Panc1 (cell line): ENCODE measurements around the gene CYTH3. TPM values are rescaled to one million over a fixed set of nuclear protein-coding genes. Genes with fewer than 3 reads are reported as not detected.

Experiments
- ATAC-seq: fragments of 200-7000 bp; cut with Tn5 transposase; 2 replicates; pipeline ENCODE4 v1.9.1; 2020; ENCODE audit warnings: mild to moderate bottlenecking, moderate library complexity
- BruUV-seq: library from RNA; stranded (reverse); fragments of 400-500 nt; replicated peaks from 2 replicates; lab custom pipeline; 2021; lab: Mats Ljungman, UMichigan
- CTCF ChIA-PET: fragments of 300-600 bp; sonication (Branson Sonifier 250); formaldehyde crosslinking; loops from one replicate; lab custom pipeline; 2022; ENCODE audit warnings: antibody characterized with exemption; lab: Charles Lee
- POLR2A ChIA-PET: fragments of 300-600 bp; sonication (Branson Sonifier 250); formaldehyde crosslinking; loops from one replicate; lab custom pipeline; 2022; ENCODE audit warnings: antibody characterized with exemption; lab: Charles Lee
- DNase-seq: peaks from one replicate; pipeline ENCODE4 v3.0.0-alpha.2; 2010; ENCODE audit warnings: low read depth, low spot score
- H3K27ac ChIP-seq: 2 replicates; pipeline ENCODE4 v1.5.1; 2011; ENCODE audit warnings: mild to moderate bottlenecking, low read length, inconsistent platforms
- H3K27me3 ChIP-seq: fragments of 200-500 bp; sonication (Bioruptor generic); 2 replicates; pipeline ENCODE4 v1.6.0; 2014; ENCODE audit warnings: low read length, inconsistent platforms; ENCODE audit not compliant: control insufficient read depth, insufficient read depth
- H3K36me3 ChIP-seq: fragments of 200-500 bp; sonication (Bioruptor generic); 2 replicates; pipeline ENCODE4 v1.5.1; 2014; ENCODE audit warnings: inconsistent platforms, mild to moderate bottlenecking, low read length, moderate library complexity; ENCODE audit not compliant: control insufficient read depth, insufficient read depth
- H3K4me1 ChIP-seq: 2 replicates; pipeline ENCODE4 v1.5.1; 2011; ENCODE audit warnings: inconsistent platforms, mild to moderate bottlenecking, low read length, moderate library complexity; ENCODE audit not compliant: control insufficient read depth, insufficient read depth
- H3K4me3 ChIP-seq, 2 experiments: 2 replicates each; pipeline ENCODE4 v1.5.1; 2011 to 2012; ENCODE audit warnings: low read depth in 2 of 2, low read length in 2 of 2, mild to moderate bottlenecking in 2 of 2, inconsistent platforms in 1 of 2, moderate library complexity in 1 of 2
- H3K9me3 ChIP-seq: fragments of 200-500 bp; sonication (Bioruptor generic); 2 replicates; pipeline ENCODE4 v1.5.1; 2014; ENCODE audit warnings: low read depth, mild to moderate bottlenecking, inconsistent platforms, low read length, moderate library complexity; ENCODE audit not compliant: control insufficient read depth, insufficient read depth
- CTCF ChIP-seq: fragments of 450-650 bp; IDR thresholded peaks from 2 replicates; pipeline ENCODE4 v1.5.1; 2017; ENCODE audit warnings: mild to moderate bottlenecking
- POLR2AphosphoS5 ChIP-seq: IDR thresholded peaks from 2 replicates; pipeline ENCODE4 v1.6.1; 2012; ENCODE audit warnings: mild to moderate bottlenecking, low read depth, low read length, moderate library complexity
- SIN3A ChIP-seq: IDR thresholded peaks from 2 replicates; pipeline ENCODE4 v1.6.1; 2012; ENCODE audit warnings: low read depth, mild to moderate bottlenecking, low read length, moderate library complexity, borderline replicate concordance; ENCODE audit not compliant: insufficient read depth
- TCF7L2 ChIP-seq: IDR thresholded peaks from 2 replicates; pipeline ENCODE4 v1.6.1; 2011; ENCODE audit warnings: mild to moderate bottlenecking, low read depth, low read length, inconsistent platforms
- in situ Hi-C: cut with HindIII; loops from 2 replicates; pipeline ENCODE4 v1.10.0; 2016; ENCODE audit warnings: low sequenced_read_pairs, low pct_unique_long_range_greater_than_20kb
- intact Hi-C: fragments of 100-400 bp; cut with micrococcal nuclease; formaldehyde crosslinking; loops from one replicate; pipeline ENCODE4 v1.10.0; 2022; ENCODE audit not compliant: unreplicated experiment
- total RNA-seq: library from RNA; stranded (reverse); gene quantifications from one replicate; pipeline ENCODE4 v1.2.1, GENCODE V29; 2021; ENCODE audit not compliant: unreplicated experiment
- TF ChIP-seq, protein P1 (sequence below), 2 experiments: IDR thresholded peaks; 2 replicates each; pipeline ENCODE4 v1.6.1; 2011 to 2012; ENCODE audit warnings: low read depth in 2 of 2, control low read depth in 1 of 2, low read length in 1 of 2, mild to moderate bottlenecking in 1 of 2, moderate library complexity in 1 of 2; ENCODE audit not compliant: insufficient read depth in 1 of 2

The CYTH3 gene
- total RNA-seq, 1 experiment from 2014 or later, result 35.5 TPM

DNA sequence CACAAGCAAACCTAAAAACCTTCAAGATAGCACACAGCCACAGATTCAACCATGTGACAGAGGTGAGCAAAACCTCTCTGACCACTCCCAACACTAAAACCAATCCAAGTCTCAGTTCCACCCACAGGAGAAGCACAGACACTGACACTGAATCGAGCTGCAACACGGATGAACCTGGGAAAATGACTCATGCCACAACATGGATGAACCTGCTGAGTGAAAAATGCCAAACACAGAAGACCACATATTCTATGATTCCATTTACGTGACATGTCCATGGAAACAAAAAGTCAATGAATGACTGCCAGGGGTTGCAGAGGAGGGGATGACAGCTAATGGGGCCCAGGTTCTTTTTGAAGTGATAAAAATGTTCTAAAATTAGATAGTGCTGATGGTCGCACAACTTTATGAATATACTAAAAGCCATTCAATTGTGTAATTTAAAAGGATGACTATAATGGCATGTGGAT is 22.0 kb downstream of the CYTH3 start:
- no peak overlapping the region for H3K27ac ChIP-seq
- ATAC-seq, result no peak
- intact Hi-C loops (no loop called here), in situ Hi-C loops (no loop called here)
- no peaks in the 10 kb centered on the region for H3K27me3 ChIP-seq
- peaks cover 16% of the 10 kb centered on the region for H3K4me1 ChIP-seq
- POLR2A ChIA-PET, result no interaction called here
- no peak for DNase-seq
- H3K4me3 ChIP-seq, result no peak overlapping the region
- H3K36me3 ChIP-seq, result no peaks in the 10 kb centered on the region
- CTCF ChIA-PET, result no interaction called here
- H3K9me3 ChIP-seq, result no peaks in the 10 kb centered on the region
- BruUV-seq, result no TSS peak
- no peak for TF ChIP-seq POLR2AphosphoS5
- TF ChIP-seq, protein P1, sequence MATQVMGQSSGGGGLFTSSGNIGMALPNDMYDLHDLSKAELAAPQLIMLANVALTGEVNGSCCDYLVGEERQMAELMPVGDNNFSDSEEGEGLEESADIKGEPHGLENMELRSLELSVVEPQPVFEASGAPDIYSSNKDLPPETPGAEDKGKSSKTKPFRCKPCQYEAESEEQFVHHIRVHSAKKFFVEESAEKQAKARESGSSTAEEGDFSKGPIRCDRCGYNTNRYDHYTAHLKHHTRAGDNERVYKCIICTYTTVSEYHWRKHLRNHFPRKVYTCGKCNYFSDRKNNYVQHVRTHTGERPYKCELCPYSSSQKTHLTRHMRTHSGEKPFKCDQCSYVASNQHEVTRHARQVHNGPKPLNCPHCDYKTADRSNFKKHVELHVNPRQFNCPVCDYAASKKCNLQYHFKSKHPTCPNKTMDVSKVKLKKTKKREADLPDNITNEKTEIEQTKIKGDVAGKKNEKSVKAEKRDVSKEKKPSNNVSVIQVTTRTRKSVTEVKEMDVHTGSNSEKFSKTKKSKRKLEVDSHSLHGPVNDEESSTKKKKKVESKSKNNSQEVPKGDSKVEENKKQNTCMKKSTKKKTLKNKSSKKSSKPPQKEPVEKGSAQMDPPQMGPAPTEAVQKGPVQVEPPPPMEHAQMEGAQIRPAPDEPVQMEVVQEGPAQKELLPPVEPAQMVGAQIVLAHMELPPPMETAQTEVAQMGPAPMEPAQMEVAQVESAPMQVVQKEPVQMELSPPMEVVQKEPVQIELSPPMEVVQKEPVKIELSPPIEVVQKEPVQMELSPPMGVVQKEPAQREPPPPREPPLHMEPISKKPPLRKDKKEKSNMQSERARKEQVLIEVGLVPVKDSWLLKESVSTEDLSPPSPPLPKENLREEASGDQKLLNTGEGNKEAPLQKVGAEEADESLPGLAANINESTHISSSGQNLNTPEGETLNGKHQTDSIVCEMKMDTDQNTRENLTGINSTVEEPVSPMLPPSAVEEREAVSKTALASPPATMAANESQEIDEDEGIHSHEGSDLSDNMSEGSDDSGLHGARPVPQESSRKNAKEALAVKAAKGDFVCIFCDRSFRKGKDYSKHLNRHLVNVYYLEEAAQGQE (IDR thresholded peaks at IDR 0.05; ENCODE audit: insufficient read depth in 1 of 2, low read depth in 2 of 2, low read length in 1 of 2), result no peak
- TF ChIP-seq CTCF, result no peak
- no peak for TF ChIP-seq TCF7L2
- TF ChIP-seq SIN3A, result no peak

DNA sequence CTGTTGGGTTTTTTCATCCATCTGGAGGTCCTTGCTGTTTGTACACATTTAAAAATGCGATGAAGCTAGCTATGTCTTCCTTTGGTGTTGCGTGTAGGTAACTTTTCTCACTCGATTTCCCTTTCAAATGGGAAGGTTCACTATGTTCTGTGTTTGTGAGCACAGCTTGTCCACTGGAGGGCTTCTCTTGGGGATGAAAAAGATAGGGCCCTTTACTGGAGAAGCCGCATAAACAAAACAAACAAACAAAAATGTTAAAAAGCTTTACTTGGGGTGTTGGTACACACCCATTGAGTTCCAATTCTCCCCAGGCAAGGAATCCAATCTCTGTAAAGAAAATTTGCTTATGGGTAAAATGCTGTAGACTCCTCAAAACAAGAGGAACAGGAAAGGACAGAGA is 23.4 kb downstream of the CYTH3 start:
- intact Hi-C loops (no loop called here), in situ Hi-C loops (no loop called here)
- peaks cover 9% of the 10 kb centered on the region; the same call in 1 of the 2 replicates for H3K4me1 ChIP-seq
- H3K9me3 ChIP-seq, result no peaks in the 10 kb centered on the region
- CTCF ChIA-PET, result no interaction called here
- no peak for ATAC-seq
- no peak overlapping the region for H3K27ac ChIP-seq
- POLR2A ChIA-PET, result no interaction called here
- no TSS peak for BruUV-seq
- TF ChIP-seq, protein P1 (IDR thresholded peaks at IDR 0.05; ENCODE audit: insufficient read depth in 1 of 2, low read depth in 2 of 2, low read length in 1 of 2), result no peak
- TF ChIP-seq SIN3A (no peak), POLR2AphosphoS5 (no peak)
- no peaks in the 10 kb centered on the region for H3K27me3 ChIP-seq
- no peaks in the 10 kb centered on the region for H3K36me3 ChIP-seq
- DNase-seq, result no peak
- no peak overlapping the region for H3K4me3 ChIP-seq
